Measurements from ENCODE around the gene TAOK1. TPM values are rescaled to one million over a fixed set of nuclear protein-coding genes. Genes with fewer than 3 reads are reported as not detected.

The TAOK1 gene
- total RNA-seq, 2 donors from 2014 or later = 40.0 to 42.0 TPM

DNA sequence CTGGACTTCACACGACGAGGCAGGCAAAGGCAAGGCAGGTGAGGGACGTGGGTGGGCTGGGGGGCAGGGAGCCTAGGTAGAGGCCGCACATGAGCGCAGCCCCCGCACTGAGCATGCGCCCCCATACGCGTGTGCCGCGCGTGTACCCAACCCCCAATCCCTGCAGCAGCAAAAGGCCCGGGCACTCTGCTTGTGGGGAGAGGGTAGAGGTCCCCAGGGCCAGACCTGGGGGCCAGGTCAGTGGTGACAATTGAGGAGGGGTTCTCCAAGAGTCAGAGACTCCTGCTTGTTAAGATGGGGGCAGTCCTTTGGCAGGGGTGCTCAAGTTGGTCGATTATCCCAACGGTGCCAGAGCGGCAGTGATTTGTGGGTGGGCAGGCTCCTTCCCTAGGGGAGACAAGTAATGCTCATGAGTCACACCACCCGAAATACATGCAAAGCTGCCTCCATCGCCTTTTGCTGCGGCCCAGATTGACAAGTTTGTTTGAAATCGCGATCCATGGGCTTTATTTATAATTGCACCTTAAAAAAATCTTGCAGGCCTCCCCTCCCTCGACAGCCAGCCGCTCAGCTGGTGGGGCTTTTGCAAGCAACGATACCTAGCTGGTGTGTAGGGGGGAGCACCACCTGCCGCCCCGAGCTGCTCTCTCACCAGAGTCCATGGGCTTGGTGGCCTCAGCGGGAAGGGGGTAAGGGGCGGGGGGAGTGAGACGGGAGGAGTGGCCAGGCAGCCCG, 200.4 kb downstream of the TAOK1 start:
- Mint-ChIP-seq H3K27ac (no peak overlapping the region), H3K27me3 (no peaks in the 10 kb centered on the region)

DNA sequence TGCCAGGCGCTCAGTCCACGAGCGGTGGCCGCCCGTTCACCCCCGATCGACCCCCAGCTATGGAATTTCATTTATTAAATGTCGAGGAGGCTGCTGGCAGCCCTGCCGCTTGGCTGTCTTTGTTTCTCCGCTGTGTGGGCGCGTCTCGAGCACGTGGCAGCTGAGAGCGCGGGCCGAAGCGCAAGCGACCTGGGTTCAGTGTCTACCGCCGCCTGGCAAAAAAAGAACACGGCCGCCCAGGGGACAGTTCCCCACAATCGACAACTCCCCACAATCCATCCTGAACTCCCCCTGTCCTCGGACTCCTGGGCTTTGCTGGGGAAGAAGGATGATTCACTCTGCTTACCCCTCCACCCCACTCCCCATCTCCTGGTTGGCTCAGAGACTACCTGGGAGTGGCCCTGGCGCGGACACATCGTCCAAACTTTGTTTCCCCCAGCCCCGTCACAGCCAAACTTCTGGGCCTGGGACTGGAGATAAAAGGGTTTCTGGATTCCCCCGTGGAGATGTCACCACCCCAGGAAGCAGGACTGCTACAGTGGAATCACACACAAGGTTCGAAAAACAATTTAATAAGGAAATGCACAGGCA, 201.1 kb downstream of the TAOK1 start:
- no peak for ATAC-seq (replicated peaks)
- peaks cover 14% of the 10 kb centered on the region for H3K4me1 Mint-ChIP-seq
- H3K27me3 Mint-ChIP-seq = no peaks in the 10 kb centered on the region
- H3K36me3 Mint-ChIP-seq (ENCODE audit: low read depth) = peaks cover 5% of the 10 kb centered on the region
- no peak overlapping the region for H3K27ac Mint-ChIP-seq
- H3K9me3 Mint-ChIP-seq = no peaks in the 10 kb centered on the region
- peak overlapping the region; percentile 82 for H3K4me3 Mint-ChIP-seq

More for the DNA sequence above, 200.4 kb downstream of the TAOK1 start:
- no peak for ATAC-seq (replicated peaks)
- Mint-ChIP-seq H3K9me3 (no peaks in the 10 kb centered on the region), H3K4me3 (peak overlapping the region; percentile 82), H3K4me1 (peaks cover 16% of the 10 kb centered on the region), H3K36me3 (ENCODE audit: low read depth) (peaks cover 5% of the 10 kb centered on the region)

DNA sequence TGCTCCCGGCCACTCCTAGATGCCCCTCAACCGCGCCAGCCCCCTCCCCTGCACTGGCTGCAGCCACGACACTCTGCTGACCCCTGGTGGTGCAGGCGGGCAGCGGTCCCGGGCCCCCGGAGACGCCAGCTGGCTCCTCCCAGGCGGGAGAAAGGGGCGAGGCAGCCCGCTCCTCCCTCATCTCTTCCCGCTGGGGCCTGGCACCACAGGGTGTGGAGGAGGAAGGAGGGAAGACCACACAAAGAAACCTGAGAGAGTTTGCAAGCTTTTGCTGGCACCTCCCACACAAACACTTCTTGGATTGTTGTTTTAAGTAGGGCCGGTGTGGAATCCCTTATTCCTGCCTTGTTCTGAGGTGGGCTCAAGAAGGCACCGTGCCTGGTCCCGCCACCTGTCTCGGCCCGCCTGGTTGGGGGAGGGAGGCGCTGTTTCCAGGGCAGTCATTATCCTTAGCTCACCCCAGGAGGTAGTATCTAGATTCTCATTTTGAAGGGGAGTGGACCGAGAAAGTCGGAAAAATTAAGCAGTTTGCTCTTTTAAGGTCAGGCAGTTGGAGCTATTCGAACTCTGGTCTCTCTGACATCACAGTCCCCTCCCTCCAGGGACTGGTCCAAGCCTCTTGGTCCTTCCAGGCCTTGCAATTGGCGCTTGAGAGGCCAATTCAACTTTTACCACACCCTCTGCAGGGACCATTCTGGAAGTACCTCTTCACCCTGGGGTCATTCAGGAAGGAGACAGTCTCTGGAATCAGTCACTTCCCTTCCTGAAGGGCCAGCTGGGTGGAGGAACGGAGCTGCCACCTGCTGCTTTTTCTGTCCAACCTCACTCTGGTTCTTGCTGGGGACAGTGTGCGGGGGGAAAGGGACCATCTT, 201.8 kb downstream of the TAOK1 start:
- ATAC-seq (replicated peaks) = peak; percentile 49
- Mint-ChIP-seq H3K36me3 (ENCODE audit: low read depth) (peaks cover 5% of the 10 kb centered on the region), H3K9me3 (no peaks in the 10 kb centered on the region), H3K27me3 (no peaks in the 10 kb centered on the region), H3K4me1 (peaks cover 11% of the 10 kb centered on the region), H3K27ac (no peak overlapping the region), H3K4me3 (peak overlapping the region; percentile 82)

DNA sequence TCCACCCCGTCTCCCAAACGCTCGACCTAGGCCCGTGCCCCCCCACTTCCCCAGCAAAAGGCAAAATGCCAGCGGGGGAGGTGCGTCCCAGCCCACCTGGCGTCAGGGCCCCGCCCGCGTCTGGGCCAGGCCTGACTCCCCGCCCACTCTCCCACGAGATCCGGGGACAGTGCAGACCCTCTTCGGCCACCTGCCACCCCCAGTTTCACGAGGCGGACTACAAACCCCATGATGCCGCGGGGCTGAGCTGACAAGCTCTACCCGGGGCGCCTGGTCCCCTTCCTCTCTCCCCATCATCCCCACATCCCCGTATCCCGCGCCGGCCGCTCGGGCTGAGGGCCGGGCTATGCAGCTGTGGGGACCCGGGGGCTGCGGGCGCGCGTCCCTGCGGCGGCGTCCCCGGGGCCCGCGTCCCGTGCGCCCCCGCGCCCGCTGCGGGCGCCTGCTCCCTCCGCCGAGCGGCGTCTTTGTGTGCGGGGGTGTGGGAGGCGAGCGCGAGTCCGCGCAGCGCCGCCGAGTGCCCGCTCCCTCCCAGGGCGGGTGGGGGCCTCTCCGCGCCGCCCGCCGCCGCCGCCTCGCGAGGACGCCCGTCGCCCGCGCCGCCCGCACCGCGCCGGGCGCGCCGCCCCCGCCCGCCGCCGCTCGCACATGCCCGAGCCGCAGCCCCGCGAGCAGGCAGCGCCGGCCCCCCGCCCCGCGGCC, 202.8 kb downstream of the TAOK1 start, which contains the start of gene ANKRD13B:
Gene ANKRD13B, plus strand, starts transcription at position 283 of the 702 bp plus-strand sequence. CDS start 490 bp downstream, outside the sequence.
- Mint-ChIP-seq H3K4me3 (peak within 1 kb of the TSS; percentile 82), H3K4me1 (peaks cover 3% of the 10 kb centered on the region), H3K9me3 (no peaks in the 10 kb centered on the region), H3K36me3 (ENCODE audit: low read depth) (peaks cover 5% of the 10 kb centered on the region), H3K27me3 (no peaks in the 10 kb centered on the region), H3K27ac (no peak within 1 kb of the TSS)
- ATAC-seq (replicated peaks) = peak; percentile 8

DNA sequence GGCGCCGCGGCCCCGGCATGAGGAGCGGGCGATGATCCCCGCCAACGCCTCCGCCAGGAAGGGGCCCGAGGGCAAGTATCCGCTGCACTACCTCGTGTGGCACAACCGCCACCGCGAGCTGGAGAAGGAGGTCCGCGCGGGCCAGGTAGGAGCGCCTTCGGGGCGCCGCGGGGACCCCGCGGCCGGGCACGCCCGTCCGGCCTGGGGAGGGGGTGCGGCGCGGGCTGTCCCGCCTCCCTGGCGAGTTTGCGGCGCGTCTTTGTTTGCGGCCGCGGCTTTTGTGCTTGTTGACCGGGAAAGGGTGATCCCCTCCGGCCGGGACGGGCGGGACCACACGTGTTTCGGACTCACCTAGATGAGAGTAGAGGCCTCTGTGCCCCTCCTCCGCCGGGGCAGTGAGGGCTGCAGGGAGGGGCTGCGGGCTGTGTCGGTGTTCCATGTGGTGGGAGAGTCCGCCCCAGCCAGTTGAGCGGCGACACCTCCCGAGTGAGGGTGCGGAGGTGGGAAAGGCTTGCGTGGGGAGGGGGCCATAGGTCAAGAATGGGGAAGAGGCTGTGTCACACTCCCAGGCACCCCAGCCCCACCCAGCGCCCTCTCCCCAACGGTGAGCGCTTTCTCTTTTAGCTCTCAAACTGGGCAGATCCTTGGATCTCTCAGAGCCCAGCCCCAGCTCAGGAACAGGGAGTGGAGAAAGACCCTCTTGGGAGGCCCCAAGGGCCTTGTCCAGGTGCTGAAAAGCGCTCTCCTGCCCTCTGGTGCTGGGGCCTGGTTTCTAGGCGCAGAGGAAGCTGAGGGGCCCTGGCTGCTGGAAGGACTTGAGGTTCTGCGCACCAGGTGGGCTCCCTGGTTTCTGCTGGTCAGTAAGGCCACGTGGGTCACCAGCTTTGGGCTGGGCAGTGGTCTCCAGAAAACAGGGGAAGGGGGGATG, 203.7 kb downstream of the TAOK1 start:
- H3K4me1 Mint-ChIP-seq = no peaks in the 10 kb centered on the region
- H3K27ac Mint-ChIP-seq = no peak overlapping the region
- no peaks in the 10 kb centered on the region for H3K9me3 Mint-ChIP-seq
- ATAC-seq (replicated peaks) = peak; percentile 11
- peak overlapping the region; percentile 71 for H3K4me3 Mint-ChIP-seq
- no peaks in the 10 kb centered on the region for H3K27me3 Mint-ChIP-seq
- no peaks in the 10 kb centered on the region for H3K36me3 Mint-ChIP-seq (ENCODE audit: low read depth)

DNA sequence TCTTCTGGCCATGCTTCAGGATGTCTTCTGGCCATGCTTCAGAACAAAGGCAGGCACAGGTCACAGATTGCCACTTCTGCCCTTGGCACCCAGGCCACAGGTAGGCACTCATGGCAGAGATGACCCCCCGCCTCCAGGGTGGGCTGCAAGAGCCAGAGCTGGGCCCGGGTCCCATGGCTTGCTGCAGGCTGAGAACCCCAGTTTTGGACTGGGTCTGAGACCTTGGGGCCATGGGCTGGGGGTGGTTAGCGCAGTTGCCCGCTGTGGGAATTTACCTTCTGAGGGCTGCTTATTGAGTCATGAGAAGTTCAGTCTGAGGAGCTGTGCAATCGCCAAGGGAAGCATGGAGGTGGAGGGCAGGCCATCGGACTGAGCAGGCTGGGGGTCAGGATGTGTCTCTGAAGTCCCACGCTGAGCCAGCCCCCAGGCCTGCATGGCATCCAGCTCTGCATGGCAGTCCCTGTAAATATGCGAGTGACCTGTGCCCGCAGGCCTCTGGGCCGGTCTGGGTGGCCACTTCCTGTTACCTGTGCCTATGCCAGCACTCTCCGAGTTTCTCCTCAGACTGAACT, 204.4 kb downstream of the TAOK1 start:
- no peaks in the 10 kb centered on the region for H3K9me3 Mint-ChIP-seq
- ATAC-seq (replicated peaks) = no peak

DNA sequence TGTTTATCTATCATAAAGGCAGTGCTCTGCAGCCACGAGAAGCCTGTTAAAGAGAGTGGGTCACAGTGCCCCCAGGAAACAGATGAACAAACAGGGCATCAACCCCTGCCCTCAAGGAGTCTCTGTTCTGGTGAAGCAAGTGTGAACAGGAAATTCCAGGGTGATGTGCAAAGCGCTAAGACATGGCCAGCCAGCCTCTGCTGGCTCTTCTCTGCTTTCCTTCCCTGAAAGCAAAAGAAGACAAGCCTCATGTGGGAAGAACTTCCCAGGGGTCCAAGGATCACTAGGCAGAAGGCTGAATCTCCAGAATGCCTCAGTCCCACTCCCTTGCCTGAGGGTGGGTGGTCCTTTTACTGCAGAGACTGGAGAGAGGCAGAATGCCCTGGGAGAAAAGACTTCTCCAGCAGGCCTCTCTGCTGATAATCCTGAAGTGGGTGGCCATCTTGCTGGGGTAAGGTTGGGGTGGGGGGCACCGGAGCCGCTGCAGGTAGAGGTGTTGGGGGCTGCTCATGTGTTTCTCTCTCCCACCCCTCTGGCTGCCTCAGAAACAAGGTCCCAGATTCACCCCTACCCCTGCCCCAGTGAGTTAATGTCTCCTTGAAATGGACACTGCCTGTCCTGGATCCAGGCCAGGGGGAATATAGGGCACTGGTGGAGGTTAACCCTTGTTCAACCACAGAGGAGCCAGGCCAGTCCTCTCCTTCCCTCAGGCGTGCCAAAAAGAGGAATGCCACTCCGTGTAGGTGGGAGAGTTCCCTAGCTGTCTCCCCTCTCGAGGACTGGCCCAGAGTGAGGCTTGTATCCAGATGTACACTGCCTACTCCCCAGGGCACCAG, 205.2 kb downstream of the TAOK1 start:
- no peak for ATAC-seq (replicated peaks)
- Mint-ChIP-seq H3K36me3 (ENCODE audit: low read depth) (no peaks in the 10 kb centered on the region), H3K4me3 (peak overlapping the region; percentile 71), H3K9me3 (no peaks in the 10 kb centered on the region), H3K4me1 (no peaks in the 10 kb centered on the region), H3K27ac (no peak overlapping the region), H3K27me3 (no peaks in the 10 kb centered on the region)

More for the DNA sequence above, 204.4 kb downstream of the TAOK1 start:
- Mint-ChIP-seq H3K4me3 (peak overlapping the region; percentile 71), H3K4me1 (no peaks in the 10 kb centered on the region), H3K36me3 (ENCODE audit: low read depth) (no peaks in the 10 kb centered on the region), H3K27ac (no peak overlapping the region), H3K27me3 (no peaks in the 10 kb centered on the region)

DNA sequence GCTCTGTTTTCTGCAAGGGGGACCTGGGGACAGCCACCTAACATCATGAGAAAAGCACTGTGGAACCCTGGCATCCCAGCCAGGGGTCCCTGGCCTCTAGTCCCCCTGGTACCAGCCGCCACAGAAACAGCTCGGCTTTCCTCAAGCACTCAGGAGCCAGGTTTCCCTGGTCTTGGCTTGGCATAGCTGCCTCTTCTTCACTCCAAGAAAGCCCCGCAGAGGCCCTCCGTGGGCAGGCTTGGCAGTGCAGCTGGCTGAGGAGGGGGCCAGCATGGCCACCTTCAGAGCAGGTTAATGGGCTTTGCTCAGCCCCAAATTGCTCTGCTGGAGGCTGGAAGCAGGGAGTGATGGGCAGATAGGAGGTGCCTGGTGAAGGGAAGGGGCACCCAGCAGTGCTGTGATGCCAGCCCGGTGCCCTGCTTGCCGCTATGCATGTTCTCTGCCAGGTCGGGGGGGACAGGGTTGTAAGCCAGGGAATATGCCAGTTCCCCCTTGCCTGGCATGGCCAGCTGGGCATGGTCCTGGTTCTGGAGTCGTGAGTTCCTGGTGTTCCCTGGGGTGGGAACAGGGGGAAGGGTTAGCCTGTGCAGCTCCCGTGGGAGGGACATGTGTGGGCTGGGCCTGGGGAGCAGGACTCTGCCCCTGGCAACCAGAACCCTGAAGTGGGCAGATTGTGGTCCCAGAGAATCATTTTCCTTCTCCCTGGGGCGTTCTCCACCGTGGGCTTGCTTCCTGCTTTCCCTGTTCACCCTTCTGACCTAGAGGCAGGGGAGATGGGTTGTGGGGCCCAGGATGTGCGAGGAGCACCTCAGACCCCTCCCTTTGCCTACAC, 206.0 kb downstream of the TAOK1 start:
- Mint-ChIP-seq H3K9me3 (no peaks in the 10 kb centered on the region), H3K4me1 (no peaks in the 10 kb centered on the region), H3K4me3 (no peak overlapping the region), H3K36me3 (ENCODE audit: low read depth) (no peaks in the 10 kb centered on the region), H3K27me3 (no peaks in the 10 kb centered on the region), H3K27ac (no peak overlapping the region)
- ATAC-seq (replicated peaks) = no peak

DNA sequence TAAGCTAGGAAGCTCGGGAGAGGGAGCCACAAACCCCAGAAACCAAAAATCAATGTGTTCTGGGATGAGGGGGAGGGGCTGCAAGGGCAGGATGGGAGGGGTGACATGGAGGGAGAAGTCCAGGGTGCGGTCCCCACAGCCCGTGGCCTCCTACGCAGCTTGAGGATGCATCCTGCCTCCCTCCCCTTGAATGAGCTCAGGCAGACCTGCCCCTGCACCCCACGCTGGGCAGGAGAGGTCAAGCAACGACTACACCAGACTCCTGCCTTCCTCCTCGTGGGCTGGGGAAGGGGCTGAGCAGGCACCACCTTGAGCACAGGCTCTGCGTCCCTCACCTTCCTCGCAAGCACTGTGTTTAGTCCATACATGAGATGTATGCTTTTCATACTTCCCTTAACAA, 206.6 kb downstream of the TAOK1 start:
- H3K27me3 Mint-ChIP-seq = no peaks in the 10 kb centered on the region
- no peaks in the 10 kb centered on the region for H3K4me1 Mint-ChIP-seq
- ATAC-seq (replicated peaks) = no peak
- H3K27ac Mint-ChIP-seq = no peak overlapping the region
- H3K36me3 Mint-ChIP-seq (ENCODE audit: low read depth) = no peaks in the 10 kb centered on the region
- H3K4me3 Mint-ChIP-seq = no peak overlapping the region
- no peaks in the 10 kb centered on the region for H3K9me3 Mint-ChIP-seq

DNA sequence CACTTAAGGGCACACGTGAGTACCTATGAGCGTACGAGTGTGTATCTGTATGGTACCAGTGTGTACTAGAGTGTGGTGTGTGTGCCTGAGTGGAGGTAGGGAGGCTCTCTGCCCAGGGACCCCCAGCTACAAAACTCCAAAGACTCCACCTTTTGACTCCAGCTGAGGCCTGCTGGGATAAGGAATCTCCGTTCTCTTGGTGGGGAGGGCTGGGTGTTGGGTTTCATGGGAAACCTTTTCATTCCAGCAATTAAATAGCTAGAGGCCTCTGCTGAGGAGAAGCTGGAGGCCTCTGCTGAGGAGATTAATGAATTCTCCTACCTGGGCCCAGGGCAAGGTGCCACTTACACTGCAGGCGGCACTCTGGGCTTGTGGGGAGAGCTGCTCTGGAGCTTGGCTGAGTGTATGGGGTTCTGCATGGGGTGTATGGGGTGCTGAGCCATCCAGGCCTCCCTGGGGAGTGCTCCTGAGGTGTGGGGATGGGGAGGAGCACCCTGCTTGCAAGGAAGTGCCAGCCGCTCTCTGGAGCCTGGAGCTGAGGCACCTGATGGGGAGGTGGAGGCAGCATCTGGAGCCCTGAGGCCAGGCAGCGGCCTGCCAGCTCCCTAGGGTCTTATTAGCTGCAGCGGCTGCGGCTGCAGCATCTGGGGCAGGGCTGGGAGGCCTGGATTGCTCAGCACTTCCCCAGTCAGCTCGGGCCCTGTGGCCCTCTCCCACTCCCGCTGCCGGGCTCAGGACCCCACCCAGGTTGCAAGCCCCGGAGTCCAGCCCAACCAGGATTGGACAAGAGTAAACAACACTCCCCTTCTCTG, 207.4 kb downstream of the TAOK1 start:
- Mint-ChIP-seq H3K4me1 (no peaks in the 10 kb centered on the region), H3K9me3 (no peaks in the 10 kb centered on the region), H3K27ac (no peak overlapping the region), H3K36me3 (ENCODE audit: low read depth) (no peaks in the 10 kb centered on the region), H3K4me3 (no peak overlapping the region), H3K27me3 (no peaks in the 10 kb centered on the region)
- ATAC-seq (replicated peaks) = no peak

All from activated T-helper 17 cell treated with anti-CD3 and anti-CD28 coated beads, Interleukin-2, amount 50 U/mL, for 72 hours (primary cell).